HepG2 (cell line): ENCODE data around the gene KIAA1191. TPM values are rescaled to one million over a fixed set of nuclear protein-coding genes. Genes with fewer than 3 reads are reported as not detected.

Experiments
- BCLAF1 ChIP-seq: fragments of 450-650 bp; IDR thresholded peaks from 2 replicates; pipeline ENCODE4 v1.6.1; 2017; ENCODE audit warnings: mild to moderate bottlenecking
- IKZF1 ChIP-seq: fragments of 450-650 bp; IDR thresholded peaks from 2 replicates; pipeline ENCODE4 v1.7.1; 2016
- KAT8 ChIP-seq: IDR thresholded peaks from 2 replicates; pipeline ENCODE4 v1.6.1; 2016; ENCODE audit warnings: missing genetic modification reagents, missing compliant biosample characterization
- SRY ChIP-seq: sonication (generic); formaldehyde crosslinking; IDR thresholded peaks from 2 replicates; pipeline ENCODE4 v1.8.0; 2022; ENCODE audit warnings: mild to moderate bottlenecking, missing genetic modification reagents
- TBX3 ChIP-seq: fragments of 450-650 bp; IDR thresholded peaks from 2 replicates; pipeline ENCODE4 v1.6.1; 2017; ENCODE audit warnings: antibody characterized with exemption, mild to moderate bottlenecking, inconsistent platforms, borderline replicate concordance
- TFE3 ChIP-seq: IDR thresholded peaks from 2 replicates; pipeline ENCODE4 v1.6.1; 2016
- ZNF121 ChIP-seq: sonication (generic); formaldehyde crosslinking; IDR thresholded peaks from 2 replicates; pipeline ENCODE4 v1.5.0; 2020; ENCODE audit warnings: mild to moderate bottlenecking, missing genetic modification reagents
- ZNF260 ChIP-seq: sonication (generic); formaldehyde crosslinking; IDR thresholded peaks from 2 replicates; pipeline ENCODE4 v1.4.0; 2020; ENCODE audit warnings: missing genetic modification reagents, low read depth, mild to moderate bottlenecking, borderline replicate concordance
- ZNF276 ChIP-seq: sonication (generic); formaldehyde crosslinking; IDR thresholded peaks from 2 replicates; pipeline ENCODE4 v1.4.0; 2020; ENCODE audit warnings: mild to moderate bottlenecking, low read depth, missing genetic modification reagents
- ZNF577 ChIP-seq: sonication (generic); formaldehyde crosslinking; IDR thresholded peaks from 2 replicates; pipeline ENCODE4 v1.4.0; 2020; ENCODE audit warnings: mild to moderate bottlenecking, low read depth, missing genetic modification reagents, borderline replicate concordance
- ZNF687 ChIP-seq: sonication (generic); formaldehyde crosslinking; IDR thresholded peaks from 2 replicates; pipeline ENCODE4 v1.5.1; 2020; ENCODE audit warnings: mild to moderate bottlenecking, missing genetic modification reagents, moderate library complexity
- ZNF720 ChIP-seq: sonication (generic); formaldehyde crosslinking; IDR thresholded peaks from 2 replicates; pipeline ENCODE4 v1.4.0; 2020; ENCODE audit warnings: missing genetic modification reagents
- ZNF839 ChIP-seq: sonication (generic); formaldehyde crosslinking; IDR thresholded peaks from 2 replicates; pipeline ENCODE4 v1.4.0; 2020; ENCODE audit warnings: missing genetic modification reagents, mild to moderate bottlenecking, borderline replicate concordance
- polyA plus RNA-seq, 8 experiments: library from polyadenylated mRNA; depleted of rRNA in 3 of 8; stranded (reverse) in 7 of 8; unstranded in 1 of 8; fragments of >200 nt; fragmentation: Illumina TruSeq in 4 of 8; extraction: Trizol in 4 of 8; gene quantifications; 2 replicates each; pipeline versions ENCODE4 v1.2.1 to v1.2.3, GENCODE V29; 2011 to 2016; ENCODE audit warnings: low read depth in 4 of 8, missing spikeins in 1 of 8, mixed read lengths in 1 of 8; ENCODE audit not compliant: insufficient read depth in 1 of 8
- total RNA-seq, 5 experiments: library from RNA; depleted of rRNA; stranded (reverse); fragments of >200 nt; fragmentation: Illumina TruSeq; extraction: Trizol; gene quantifications; 2 replicates each; pipeline ENCODE4 v1.2.3, GENCODE V29; 2016; ENCODE audit warnings: low read depth in 1 of 5
- TF ChIP-seq, protein P1 (sequence below): sonication (generic); formaldehyde crosslinking; IDR thresholded peaks from 2 replicates; pipeline ENCODE4 v1.4.0; 2020; ENCODE audit warnings: missing genetic modification reagents, borderline replicate concordance
- TF ChIP-seq, protein P2 (sequence below): IDR thresholded peaks from 2 replicates; pipeline ENCODE4 v1.6.1; 2016; ENCODE audit warnings: missing genetic modification reagents, missing compliant biosample characterization

The KIAA1191 gene
- total and polyA plus RNA-seq, 2 of the 13 experiments (the other 11 are each of a cell fraction or from before 2014, with no cell fraction given) = 63.6 to 103 TPM

DNA sequence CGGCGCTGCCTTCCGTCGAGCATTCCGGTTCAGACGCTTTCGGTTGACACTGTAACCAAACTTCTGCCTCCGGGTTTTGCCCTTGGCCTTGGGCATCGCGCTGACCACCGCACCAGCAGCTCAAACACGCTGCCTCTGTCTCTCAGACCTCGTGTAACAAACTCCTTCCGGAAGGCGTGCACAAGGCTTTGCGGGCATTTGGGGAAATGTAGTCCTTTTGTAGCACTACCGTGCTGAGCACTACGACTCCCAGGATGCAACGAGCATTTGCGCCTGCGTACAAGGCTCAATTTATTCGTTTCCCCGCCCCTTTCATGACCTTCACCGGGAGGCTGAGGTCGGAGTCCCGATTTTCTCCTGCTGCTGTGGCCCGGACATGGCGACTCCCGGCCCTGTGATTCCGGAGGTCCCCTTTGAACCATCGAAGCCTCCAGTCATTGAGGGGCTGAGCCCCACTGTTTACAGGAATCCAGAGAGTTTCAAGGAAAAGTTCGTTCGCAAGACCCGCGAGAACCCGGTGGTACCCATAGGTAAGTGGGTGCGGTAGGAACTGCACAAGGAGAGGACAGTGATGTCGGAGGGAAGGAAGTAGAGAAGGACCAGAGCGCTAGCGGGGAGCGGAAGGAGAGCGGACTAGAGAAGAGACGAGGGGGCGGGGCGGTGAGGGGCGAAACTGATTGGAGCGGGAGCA lies 27.0 kb upstream of the KIAA1191 start, which contains the start of the genes HIGD2A and NOP16 (continued):
- TF ChIP-seq ZNF687 (CRISPR knock-in tag) (peak; percentile 97), TFE3 (CRISPR knock-in tag) (peak; percentile 50), SRY (CRISPR knock-in tag) (peak; percentile 95), ZNF260 (CRISPR knock-in tag) (no peak), BCLAF1 (no peak), ZNF276 (CRISPR knock-in tag) (peak; percentile 85), KAT8 (CRISPR knock-in tag) (peak; percentile 95), TBX3 (0 out of 2 replicates have a peak, but pooled peaks have one; percentile 37), ZNF720 (no peak), ZNF577 (no peak), ZNF839 (CRISPR knock-in tag) (peak; percentile 11; the same call in 1 of the 2 replicates), IKZF1 (no peak), ZNF121 (CRISPR knock-in tag) (no peak)
- TF ChIP-seq, protein P1, sequence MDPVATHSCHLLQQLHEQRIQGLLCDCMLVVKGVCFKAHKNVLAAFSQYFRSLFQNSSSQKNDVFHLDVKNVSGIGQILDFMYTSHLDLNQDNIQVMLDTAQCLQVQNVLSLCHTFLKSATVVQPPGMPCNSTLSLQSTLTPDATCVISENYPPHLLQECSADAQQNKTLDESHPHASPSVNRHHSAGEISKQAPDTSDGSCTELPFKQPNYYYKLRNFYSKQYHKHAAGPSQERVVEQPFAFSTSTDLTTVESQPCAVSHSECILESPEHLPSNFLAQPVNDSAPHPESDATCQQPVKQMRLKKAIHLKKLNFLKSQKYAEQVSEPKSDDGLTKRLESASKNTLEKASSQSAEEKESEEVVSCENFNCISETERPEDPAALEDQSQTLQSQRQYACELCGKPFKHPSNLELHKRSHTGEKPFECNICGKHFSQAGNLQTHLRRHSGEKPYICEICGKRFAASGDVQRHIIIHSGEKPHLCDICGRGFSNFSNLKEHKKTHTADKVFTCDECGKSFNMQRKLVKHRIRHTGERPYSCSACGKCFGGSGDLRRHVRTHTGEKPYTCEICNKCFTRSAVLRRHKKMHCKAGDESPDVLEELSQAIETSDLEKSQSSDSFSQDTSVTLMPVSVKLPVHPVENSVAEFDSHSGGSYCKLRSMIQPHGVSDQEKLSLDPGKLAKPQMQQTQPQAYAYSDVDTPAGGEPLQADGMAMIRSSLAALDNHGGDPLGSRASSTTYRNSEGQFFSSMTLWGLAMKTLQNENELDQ (CRISPR knock-in tag) = peak; percentile 49; the same call in 1 of the 2 replicates
- TF ChIP-seq, protein P2, sequence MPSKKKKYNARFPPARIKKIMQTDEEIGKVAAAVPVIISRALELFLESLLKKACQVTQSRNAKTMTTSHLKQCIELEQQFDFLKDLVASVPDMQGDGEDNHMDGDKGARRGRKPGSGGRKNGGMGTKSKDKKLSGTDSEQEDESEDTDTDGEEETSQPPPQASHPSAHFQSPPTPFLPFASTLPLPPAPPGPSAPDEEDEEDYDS (CRISPR knock-in tag) = peak; percentile 94
